OCI-LY3 (cell line): ENCODE data around the gene MMD.

ENCODE experiments used
- H2AFZ ChIP-seq: fragments of 200-600, 300-600 bp; shearing (Covaris generic); 2 replicates; pipeline ENCODE4 v1.6.0; 2014; ENCODE audit warnings: antibody characterized with exemption, low read depth, low read length
- H3K27ac ChIP-seq: fragments of 200-600, 300-600 bp; sonication (generic); 2 replicates; pipeline ENCODE4 v1.5.1; 2014; ENCODE audit warnings: mild to moderate bottlenecking, low read length, moderate library complexity, mixed read lengths
- H3K27me3 ChIP-seq: fragments of 200-600, 300-600 bp; sonication (generic); 2 replicates; pipeline ENCODE4 v1.6.1; 2014; ENCODE audit warnings: low read depth, low read length, mixed read lengths
- H3K36me3 ChIP-seq: fragments of 200-600, 300-600 bp; sonication (generic); replicated peaks from 2 replicates; pipeline ENCODE3; 2014; ENCODE audit warnings: low read depth, low read length, mixed read lengths
- H3K4me1 ChIP-seq: fragments of 300-600, 200-600 bp; sonication (generic); 2 replicates; pipeline ENCODE4 v1.6.1; 2014; ENCODE audit warnings: low read length, mixed read lengths
- H3K4me2 ChIP-seq: fragments of 200-600, 300-600 bp; sonication (generic); 2 replicates; pipeline ENCODE4 v1.6.1; 2014; ENCODE audit warnings: low read length, mixed read lengths
- H3K4me3 ChIP-seq: fragments of 300-600, 200-600 bp; sonication (generic); 2 replicates; pipeline ENCODE4 v1.5.1; 2014; ENCODE audit warnings: antibody characterized with exemption, mild to moderate bottlenecking, low read length, moderate library complexity
- H3K79me2 ChIP-seq: fragments of 300-600, 200-600 bp; shearing (Covaris generic); 2 replicates; pipeline ENCODE4 v1.6.1; 2014; ENCODE audit warnings: mild to moderate bottlenecking, low read length, mixed read lengths
- H3K9ac ChIP-seq: fragments of 300-600, 200-600 bp; shearing (Covaris generic); 2 replicates; pipeline ENCODE4 v1.6.0; 2014; ENCODE audit warnings: mild to moderate bottlenecking, low read length, moderate library complexity
- H3K9me3 ChIP-seq: fragments of 200-600, 300-600 bp; shearing (Covaris generic); 2 replicates; pipeline ENCODE4 v1.6.1; 2014; ENCODE audit warnings: low read length, mixed read lengths; ENCODE audit not compliant: insufficient read depth
- H4K20me1 ChIP-seq: fragments of 200-600, 300-600 bp; sonication (generic); 2 replicates; pipeline ENCODE4 v1.6.1; 2016; ENCODE audit warnings: low read length, mixed read lengths; ENCODE audit not compliant: insufficient read depth
- CTCF ChIP-seq: fragments of 200-600, 300-600 bp; sonication (generic); IDR thresholded peaks from 2 replicates; pipeline ENCODE4 v1.5.1; 2014; ENCODE audit warnings: antibody characterized with exemption, low read length, low read depth
- EZH2phosphoT487 ChIP-seq: fragments of 200-600 bp; shearing (Covaris generic); IDR thresholded peaks from 2 replicates; pipeline ENCODE4 v1.6.1; 2018; ENCODE audit warnings: antibody characterized with exemption, mixed run types, low read depth

Gene MMD

GRCh38 chr17:55348749-55349354 is 72.8 kb downstream of the MMD start:
- Histone ChIP-seq H3K36me3 (no peaks in the 10 kb centered on the region), H3K9ac (no peak overlapping the region), H3K4me2 (peak overlapping the region; percentile 55), H3K27me3 (no peaks in the 10 kb centered on the region), H3K27ac (no peak overlapping the region), H3K9me3 (no peaks in the 10 kb centered on the region), H3K79me2 (no peaks in the 10 kb centered on the region), H2AFZ (peak overlapping the region; percentile 48; the same call in 1 of the 2 replicates), H3K4me3 (0 out of 2 replicates have a peak overlapping the region, but pooled peaks have one; percentile 26), H4K20me1 (no peaks in the 10 kb centered on the region), H3K4me1 (no peaks in the 10 kb centered on the region)
- TF ChIP-seq CTCF (peak; percentile 79), EZH2phosphoT487 (no peak)

GRCh38 chr17:55347341-55347740 is 74.3 kb downstream of the MMD start:
- no peak for TF ChIP-seq CTCF
- TF ChIP-seq EZH2phosphoT487 = no peak
- Histone ChIP-seq H3K9ac (no peak overlapping the region), H3K36me3 (no peaks in the 10 kb centered on the region), H3K27me3 (no peaks in the 10 kb centered on the region), H3K9me3 (no peaks in the 10 kb centered on the region), H4K20me1 (no peaks in the 10 kb centered on the region), H3K27ac (no peak overlapping the region), H3K4me3 (no peak overlapping the region), H3K4me2 (no peak overlapping the region), H3K4me1 (no peaks in the 10 kb centered on the region), H3K79me2 (no peaks in the 10 kb centered on the region), H2AFZ (no peak overlapping the region)

GRCh38 chr17:55346658-55347057 is 75.0 kb downstream of the MMD start:
- Histone ChIP-seq H3K4me3 (no peak overlapping the region), H3K79me2 (no peaks in the 10 kb centered on the region), H2AFZ (no peak overlapping the region), H3K36me3 (no peaks in the 10 kb centered on the region), H3K27ac (no peak overlapping the region), H3K9me3 (no peaks in the 10 kb centered on the region), H4K20me1 (no peaks in the 10 kb centered on the region), H3K4me1 (no peaks in the 10 kb centered on the region), H3K9ac (no peak overlapping the region), H3K4me2 (no peak overlapping the region), H3K27me3 (no peaks in the 10 kb centered on the region)
- TF ChIP-seq EZH2phosphoT487 = no peak
- no peak for TF ChIP-seq CTCF

- Histone ChIP-seq H3K4me3 (no peak overlapping the region), H4K20me1 (no peaks in the 10 kb centered on the region), H3K4me2 (no peak overlapping the region), H3K36me3 (no peaks in the 10 kb centered on the region), H3K4me1 (no peaks in the 10 kb centered on the region), H3K9me3 (no peaks in the 10 kb centered on the region), H2AFZ (no peak overlapping the region), H3K79me2 (no peaks in the 10 kb centered on the region), H3K9ac (no peak overlapping the region), H3K27me3 (peaks cover 7% of the 10 kb centered on the region), H3K27ac (no peak overlapping the region)
- TF ChIP-seq EZH2phosphoT487 = no peak
- no peak for TF ChIP-seq CTCF
Measured at GRCh38 chr17:55345132-55345531, 76.5 kb downstream of the MMD start.
